HepG2 (cell line): ENCODE data around the gene SLC25A47. TPM values are rescaled to one million over a fixed set of nuclear protein-coding genes. Genes with fewer than 3 reads are reported as not detected.

Experiments used
- CBX1 ChIP-seq: IDR thresholded peaks from one replicate; pipeline ENCODE4 v1.6.1; 2016; ENCODE audit warnings: antibody characterized with exemption, low read depth
- DMAP1 ChIP-seq: IDR thresholded peaks from 2 replicates; pipeline ENCODE4 v1.6.1; 2016
- DNMT1 ChIP-seq: sonication (generic); formaldehyde crosslinking; IDR thresholded peaks from 2 replicates; pipeline ENCODE4 v1.5.1; 2020; ENCODE audit warnings: mild to moderate bottlenecking, missing genetic modification reagents
- FOXC1 ChIP-seq: sonication (generic); formaldehyde crosslinking; IDR thresholded peaks from 2 replicates; pipeline ENCODE4 v1.8.0; 2022; ENCODE audit warnings: mild to moderate bottlenecking, missing genetic modification reagents, borderline replicate concordance
- HDAC1 ChIP-seq: sonication (generic); formaldehyde crosslinking; IDR thresholded peaks from 2 replicates; pipeline ENCODE4 v1.5.1; 2020; ENCODE audit warnings: mild to moderate bottlenecking, missing genetic modification reagents
- HMGXB4 ChIP-seq, 2 experiments: sonication (generic) in 1 of 2; formaldehyde crosslinking in 1 of 2; IDR thresholded peaks; 2 replicates each; pipeline versions ENCODE4 v1.4.0 to v1.6.1; 2018 to 2020; ENCODE audit warnings: missing genetic modification reagents in 2 of 2, borderline replicate concordance in 1 of 2, low read depth in 1 of 2, mild to moderate bottlenecking in 1 of 2, missing biosample characterization in 1 of 2
- MXD1 ChIP-seq: sonication (generic); formaldehyde crosslinking; IDR thresholded peaks from 2 replicates; pipeline ENCODE4 v1.4.0; 2020; ENCODE audit warnings: mild to moderate bottlenecking, missing genetic modification reagents
- NFYC ChIP-seq: IDR thresholded peaks from 2 replicates; pipeline ENCODE4 v1.6.1; 2016; ENCODE audit warnings: missing genetic modification reagents, missing compliant biosample characterization
- PCBP1 ChIP-seq: fragments of 200-400 bp; formaldehyde crosslinking; IDR thresholded peaks from 2 replicates; pipeline ENCODE4 v1.6.1; 2017; ENCODE audit warnings: mild to moderate bottlenecking, low read depth, low read length, borderline replicate concordance
- REL ChIP-seq: sonication (generic); formaldehyde crosslinking; conservative IDR thresholded peaks from 2 replicates; pipeline ENCODE4 v1.8.0; 2022; ENCODE audit warnings: mild to moderate bottlenecking, missing genetic modification reagents, moderate library complexity
- RXRA ChIP-seq: sonication (generic); formaldehyde crosslinking; IDR thresholded peaks from 2 replicates; pipeline ENCODE4 v1.5.1; 2020; ENCODE audit warnings: missing genetic modification reagents
- SMC3 ChIP-seq: IDR thresholded peaks from 2 replicates; pipeline ENCODE4 v1.6.1; 2011; ENCODE audit warnings: low read length, improper control_type of control experiment
- SPEN ChIP-seq: sonication (generic); formaldehyde crosslinking; IDR thresholded peaks from 2 replicates; pipeline ENCODE4 v1.5.1; 2020; ENCODE audit warnings: low read depth, mild to moderate bottlenecking, missing genetic modification reagents
- TBX2 ChIP-seq: sonication (generic); formaldehyde crosslinking; IDR thresholded peaks from 2 replicates; pipeline ENCODE4 v1.5.0; 2020; ENCODE audit warnings: missing genetic modification reagents, mild to moderate bottlenecking, borderline replicate concordance
- UBTF ChIP-seq: sonication (generic); formaldehyde crosslinking; IDR thresholded peaks from 2 replicates; pipeline ENCODE4 v1.4.0; 2020; ENCODE audit warnings: mild to moderate bottlenecking, missing genetic modification reagents
- YEATS4 ChIP-seq: sonication (generic); formaldehyde crosslinking; IDR thresholded peaks from 2 replicates; pipeline ENCODE4 v1.4.0; 2020; ENCODE audit warnings: missing genetic modification reagents, borderline replicate concordance
- ZFAT ChIP-seq: sonication (generic); formaldehyde crosslinking; conservative IDR thresholded peaks from 2 replicates; pipeline ENCODE4 v1.8.1; 2023; ENCODE audit warnings: missing genetic modification reagents, inconsistent platforms
- ZFX ChIP-seq: sonication (generic); formaldehyde crosslinking; IDR thresholded peaks from 2 replicates; pipeline ENCODE4 v1.4.0; 2020; ENCODE audit warnings: mild to moderate bottlenecking, low read depth, missing genetic modification reagents, moderate library complexity
- ZNF383 ChIP-seq: sonication (generic); formaldehyde crosslinking; IDR thresholded peaks from 2 replicates; pipeline ENCODE4 v1.4.0; 2020; ENCODE audit warnings: missing genetic modification reagents, mild to moderate bottlenecking, borderline replicate concordance
- ZNF572 ChIP-seq: sonication (generic); formaldehyde crosslinking; IDR thresholded peaks from 2 replicates; pipeline ENCODE4 v1.5.1; 2020; ENCODE audit warnings: mild to moderate bottlenecking, missing genetic modification reagents
- ZSCAN21 ChIP-seq: sonication (generic); formaldehyde crosslinking; IDR thresholded peaks from 2 replicates; pipeline ENCODE4 v1.8.0; 2022; ENCODE audit warnings: mild to moderate bottlenecking, missing genetic modification reagents, moderate library complexity, borderline replicate concordance
- polyA plus RNA-seq, 8 experiments: library from polyadenylated mRNA; depleted of rRNA in 3 of 8; stranded (reverse) in 7 of 8; unstranded in 1 of 8; fragments of >200 nt; fragmentation: Illumina TruSeq in 4 of 8; extraction: Trizol in 4 of 8; gene quantifications; 2 replicates each; pipeline versions ENCODE4 v1.2.1 to v1.2.3, GENCODE V29; 2011 to 2016; ENCODE audit warnings: low read depth in 4 of 8, missing spikeins in 1 of 8, mixed read lengths in 1 of 8; ENCODE audit not compliant: insufficient read depth in 1 of 8
- total RNA-seq, 5 experiments: library from RNA; depleted of rRNA; stranded (reverse); fragments of >200 nt; fragmentation: Illumina TruSeq; extraction: Trizol; gene quantifications; 2 replicates each; pipeline ENCODE4 v1.2.3, GENCODE V29; 2016; ENCODE audit warnings: low read depth in 1 of 5
- TF ChIP-seq, protein P1 (sequence below): sonication (generic); formaldehyde crosslinking; IDR thresholded peaks from 2 replicates; pipeline ENCODE4 v1.4.0; 2020; ENCODE audit warnings: missing genetic modification reagents, low read depth, mild to moderate bottlenecking, borderline replicate concordance

SLC25A47 gene
- total and polyA plus RNA-seq, 2 of the 13 experiments (the other 11 are each of a cell fraction or from before 2014, with no cell fraction given): 1.0 to 1.7 TPM

DNA sequence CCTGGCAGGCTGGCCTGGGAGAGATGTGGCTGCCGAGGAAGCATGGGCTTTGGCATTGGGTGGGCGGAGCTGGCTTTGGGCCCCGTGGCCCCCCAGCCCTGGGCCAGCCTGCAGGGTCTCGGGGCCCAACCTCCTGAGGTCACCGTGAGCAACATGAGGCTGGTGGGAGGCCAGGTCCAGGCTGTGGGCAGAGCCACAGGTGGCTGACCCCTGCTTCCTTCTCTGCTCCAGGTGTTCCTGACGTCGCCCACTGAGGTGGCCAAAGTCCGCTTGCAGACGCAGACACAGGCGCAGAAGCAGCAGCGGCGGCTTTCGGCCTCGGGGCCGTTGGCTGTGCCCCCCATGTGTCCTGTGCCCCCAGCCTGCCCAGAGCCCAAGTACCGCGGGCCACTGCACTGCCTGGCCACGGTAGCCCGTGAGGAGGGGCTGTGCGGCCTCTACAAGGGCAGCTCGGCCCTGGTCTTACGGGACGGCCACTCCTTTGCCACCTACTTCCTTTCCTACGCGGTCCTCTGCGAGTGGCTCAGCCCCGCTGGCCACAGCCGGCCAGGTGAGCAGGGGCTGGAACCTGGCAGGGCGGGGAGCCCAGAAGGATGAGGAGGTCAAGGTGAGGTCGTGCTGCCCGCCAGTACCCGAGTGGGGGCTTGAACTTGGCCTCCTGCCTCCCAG is 5.5 kb downstream of the SLC25A47 start (continued):
- TF ChIP-seq, protein P1, sequence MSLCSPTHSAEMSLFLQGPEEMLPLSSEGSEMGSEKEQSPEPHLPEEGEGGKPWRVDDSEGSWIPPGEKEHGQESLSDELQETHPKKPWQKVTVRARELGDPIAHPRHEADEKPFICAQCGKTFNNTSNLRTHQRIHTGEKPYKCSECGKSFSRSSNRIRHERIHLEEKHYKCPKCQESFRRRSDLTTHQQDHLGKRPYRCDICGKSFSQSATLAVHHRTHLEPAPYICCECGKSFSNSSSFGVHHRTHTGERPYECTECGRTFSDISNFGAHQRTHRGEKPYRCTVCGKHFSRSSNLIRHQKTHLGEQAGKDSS (CRISPR knock-in tag): peak; percentile 87; the same call in 1 of the 2 replicates
- peak; percentile 69 for TF ChIP-seq MXD1 (CRISPR knock-in tag)
- 0 out of 2 replicates have a peak, but pooled peaks have one; percentile 19 for TF ChIP-seq ZNF572 (CRISPR knock-in tag)
- TF ChIP-seq FOXC1 (CRISPR knock-in tag): peak; percentile 59; the same call in 1 of the 2 replicates
- TF ChIP-seq SMC3: no peak
- 0 out of 2 replicates have a peak, but pooled peaks have one; percentile 61 for TF ChIP-seq ZNF383 (CRISPR knock-in tag)
- peak; percentile 63; the same call in 1 of the 2 replicates for TF ChIP-seq YEATS4 (CRISPR knock-in tag)
- TF ChIP-seq SPEN (CRISPR knock-in tag): peak; percentile 51; the same call in 1 of the 2 replicates
- TF ChIP-seq HMGXB4 (CRISPR knock-in tag; IDR thresholded peaks at IDR 0.05; ENCODE audit: borderline replicate concordance in 1 of 2, low read depth in 1 of 2): 0 out of 4 replicates have a peak, but pooled peaks have one; percentile 1 to 29
- no peak for TF ChIP-seq NFYC (CRISPR knock-in tag)
- TF ChIP-seq ZSCAN21 (CRISPR knock-in tag): peak; percentile 32; the same call in 1 of the 2 replicates
- TF ChIP-seq ZFX (CRISPR knock-in tag): peak; percentile 87
- peak; percentile 48; the same call in 1 of the 2 replicates for TF ChIP-seq TBX2 (CRISPR knock-in tag)
- no peak for TF ChIP-seq ZFAT
- no peak for TF ChIP-seq REL (CRISPR knock-in tag)
- TF ChIP-seq PCBP1: no peak
- peak; percentile 43 for TF ChIP-seq CBX1
- TF ChIP-seq HDAC1 (CRISPR knock-in tag): peak; percentile 47
- 0 out of 2 replicates have a peak, but pooled peaks have one; percentile 48 for TF ChIP-seq DNMT1 (CRISPR knock-in tag)
- peak; percentile 58; the same call in 1 of the 2 replicates for TF ChIP-seq UBTF
- peak; percentile 53; the same call in 1 of the 2 replicates for TF ChIP-seq RXRA (CRISPR knock-in tag)
- TF ChIP-seq DMAP1: peak; percentile 42; the same call in 1 of the 2 replicates
